Measurements from ENCODE around the gene SLC35E3. TPM values are rescaled to one million over a fixed set of nuclear protein-coding genes. Genes with fewer than 3 reads are reported as not detected.
"Not testable (repeated sequence)": the region's sequence is repeated elsewhere in the genome, so short reads cannot be mapped to it uniquely, and the experiment has no call there.

SLC35E3 gene
- total RNA-seq, 2 experiments from 2014 or later: 26.6 to 39.1 TPM

DNA sequence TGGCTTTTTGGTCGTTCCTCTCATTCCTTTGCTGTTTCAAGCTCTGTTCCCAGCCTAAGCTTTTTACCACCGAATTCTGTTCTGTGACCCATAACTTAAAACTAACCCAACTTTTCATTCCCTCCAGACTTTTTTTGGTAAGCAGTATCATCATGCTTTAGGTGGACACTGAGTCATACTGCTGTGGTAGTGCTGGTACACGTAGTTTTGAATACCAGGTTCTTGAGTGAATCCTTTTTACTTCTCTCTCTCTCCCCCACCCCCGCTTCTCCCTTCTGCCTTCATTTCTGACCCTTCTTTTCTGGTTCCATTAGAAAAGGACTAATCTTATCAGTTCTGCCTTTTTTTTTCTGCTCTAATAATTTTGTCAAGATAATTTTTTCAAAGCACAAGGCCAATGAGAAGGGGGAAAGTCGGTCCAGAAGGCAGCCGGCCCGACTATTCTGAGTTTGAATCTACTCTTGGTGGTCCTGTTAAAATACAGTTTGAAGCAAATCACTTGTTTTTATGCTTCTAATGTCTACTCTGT, 59.7 kb downstream of the SLC35E3 start:
- ChIA-PET CTCF (ENCODE audit: unreplicated experiment) (no interaction called here), POLR2A (interaction anchor here (0.6 to 1.0 kb wide), 3 partner anchors 13 to 77 kb away, joined by 3 read pairs; no protein-coding TSS in a partner anchor)
- Histone ChIP-seq H4K20me1 (ENCODE audit: insufficient read depth, low read length) (peaks cover 6% of the 10 kb centered on the region; the same call in 1 of the 2 replicates), H3K36me3 (ENCODE audit: insufficient read depth, low read length) (peaks cover 24% of the 10 kb centered on the region), H3K4me3 (ENCODE audit: low read depth, low read length, poor library complexity, severe bottlenecking) (no peak overlapping the region), H3K9me2 (ENCODE audit: insufficient read depth, low read length) (no peaks in the 10 kb centered on the region), H3K4me1 (ENCODE audit: insufficient read depth, low read length, poor library complexity, severe bottlenecking) (peaks cover 62% of the 10 kb centered on the region), H2AFZ (ENCODE audit: low read length) (peak overlapping the region; percentile 76; the same call in 1 of the 2 replicates), H3K79me2 (ENCODE audit: insufficient read depth, low read depth, low read length) (peaks cover 27% of the 10 kb centered on the region), H3K9me3 (ENCODE audit: low read length) (no peaks in the 10 kb centered on the region; the same call in 1 of the 2 replicates), H3K27ac (ENCODE audit: low read depth, low read length, poor library complexity, severe bottlenecking) (peak overlapping the region; percentile 100), H3K4me2 (ENCODE audit: low read length) (peak overlapping the region; percentile 71)
- no TSS peak for BruUV-seq (replicated peaks)
- intact Hi-C loops (cut with micrococcal nuclease; ENCODE audit: unreplicated experiment): loop anchor here (5.0 kb wide), 1 partner anchor 118 kb away; the partner anchor contains the start of gene NUP107
- TF ChIP-seq EZH2phosphoT487 (IDR thresholded peaks at IDR 0.05; ENCODE audit: borderline replicate concordance, low read depth, low read length): no peak
- no peak for DNase-seq (ENCODE audit: low spot score)

DNA sequence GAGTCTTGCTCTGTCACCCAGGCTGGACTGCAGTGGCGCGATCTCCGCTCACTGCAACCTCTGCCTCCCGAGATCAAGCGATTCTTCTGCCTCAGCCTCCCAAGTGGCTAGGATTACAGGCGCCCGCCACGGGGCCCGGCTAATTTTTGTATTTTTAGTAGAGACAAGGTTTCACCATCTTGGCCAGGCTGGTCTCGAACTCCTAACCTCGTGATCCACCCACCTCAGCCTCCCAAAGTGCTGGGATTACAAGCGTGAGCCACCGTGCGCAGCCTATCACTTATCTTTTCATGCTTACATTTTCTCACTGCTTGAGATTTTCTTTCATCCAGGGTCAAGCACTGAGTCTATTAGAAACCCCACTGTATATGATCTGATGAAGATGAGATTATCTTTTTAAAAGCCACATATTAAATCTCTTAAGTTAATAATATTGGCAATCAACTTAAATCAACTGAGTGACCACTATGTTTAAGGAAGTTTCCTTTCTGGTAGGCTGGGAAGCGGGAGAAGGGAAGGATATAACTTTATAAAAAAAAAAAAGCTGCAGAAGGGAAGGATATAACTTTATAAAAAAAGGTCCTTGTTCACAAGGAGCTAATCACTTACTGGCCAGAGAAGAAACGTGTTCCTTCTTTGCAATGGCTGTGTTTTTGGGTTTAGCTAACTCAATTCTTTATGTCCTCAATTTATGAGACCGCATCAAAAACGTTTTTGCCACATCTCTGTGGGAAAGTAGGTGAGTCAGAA, 60.7 kb downstream of the SLC35E3 start:
- Histone ChIP-seq H3K79me2 (ENCODE audit: insufficient read depth, low read depth, low read length) (peaks cover 37% of the 10 kb centered on the region), H3K4me1 (ENCODE audit: insufficient read depth, low read length, poor library complexity, severe bottlenecking) (peaks cover 70% of the 10 kb centered on the region), H3K4me2 (ENCODE audit: low read length) (peak overlapping the region; percentile 71), H3K4me3 (ENCODE audit: low read depth, low read length, poor library complexity, severe bottlenecking) (peak overlapping the region; percentile 99), H3K27ac (ENCODE audit: low read depth, low read length, poor library complexity, severe bottlenecking) (peak overlapping the region; percentile 100), H2AFZ (ENCODE audit: low read length) (peak overlapping the region; percentile 76; the same call in 1 of the 2 replicates), H3K9me2 (ENCODE audit: insufficient read depth, low read length) (no peaks in the 10 kb centered on the region), H4K20me1 (ENCODE audit: insufficient read depth, low read length) (peaks cover 6% of the 10 kb centered on the region; the same call in 1 of the 2 replicates), H3K9me3 (ENCODE audit: low read length) (no peaks in the 10 kb centered on the region; the same call in 1 of the 2 replicates), H3K36me3 (ENCODE audit: insufficient read depth, low read length) (peaks cover 35% of the 10 kb centered on the region)
- intact Hi-C loops (cut with micrococcal nuclease; ENCODE audit: unreplicated experiment): loop anchor here (1.0 to 5.0 kb wide), 3 partner anchors 34 to 119 kb away; partner anchors contain the start of genes NUP107 and SLC35E3
- ChIA-PET POLR2A (interaction anchor here (1.0 to 3.2 kb wide), 12 partner anchors 10 to 468 kb away, joined by 3 to 48 read pairs (median 7); partner anchors contain the start of gene SLC35E3), CTCF (ENCODE audit: unreplicated experiment) (interaction anchor here (1.3 kb wide), 1 partner anchor 35 kb away, joined by 6 read pairs; no protein-coding TSS in a partner anchor)
- TF ChIP-seq, protein P1, sequence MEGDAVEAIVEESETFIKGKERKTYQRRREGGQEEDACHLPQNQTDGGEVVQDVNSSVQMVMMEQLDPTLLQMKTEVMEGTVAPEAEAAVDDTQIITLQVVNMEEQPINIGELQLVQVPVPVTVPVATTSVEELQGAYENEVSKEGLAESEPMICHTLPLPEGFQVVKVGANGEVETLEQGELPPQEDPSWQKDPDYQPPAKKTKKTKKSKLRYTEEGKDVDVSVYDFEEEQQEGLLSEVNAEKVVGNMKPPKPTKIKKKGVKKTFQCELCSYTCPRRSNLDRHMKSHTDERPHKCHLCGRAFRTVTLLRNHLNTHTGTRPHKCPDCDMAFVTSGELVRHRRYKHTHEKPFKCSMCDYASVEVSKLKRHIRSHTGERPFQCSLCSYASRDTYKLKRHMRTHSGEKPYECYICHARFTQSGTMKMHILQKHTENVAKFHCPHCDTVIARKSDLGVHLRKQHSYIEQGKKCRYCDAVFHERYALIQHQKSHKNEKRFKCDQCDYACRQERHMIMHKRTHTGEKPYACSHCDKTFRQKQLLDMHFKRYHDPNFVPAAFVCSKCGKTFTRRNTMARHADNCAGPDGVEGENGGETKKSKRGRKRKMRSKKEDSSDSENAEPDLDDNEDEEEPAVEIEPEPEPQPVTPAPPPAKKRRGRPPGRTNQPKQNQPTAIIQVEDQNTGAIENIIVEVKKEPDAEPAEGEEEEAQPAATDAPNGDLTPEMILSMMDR (conservative IDR thresholded peaks at IDR 0.05; ENCODE audit: low read length): no peak
- TF ChIP-seq EZH2phosphoT487 (IDR thresholded peaks at IDR 0.05; ENCODE audit: borderline replicate concordance, low read depth, low read length): no peak
- peak; percentile 30 for DNase-seq (ENCODE audit: low spot score)
- no TSS peak for BruUV-seq (replicated peaks)

DNA sequence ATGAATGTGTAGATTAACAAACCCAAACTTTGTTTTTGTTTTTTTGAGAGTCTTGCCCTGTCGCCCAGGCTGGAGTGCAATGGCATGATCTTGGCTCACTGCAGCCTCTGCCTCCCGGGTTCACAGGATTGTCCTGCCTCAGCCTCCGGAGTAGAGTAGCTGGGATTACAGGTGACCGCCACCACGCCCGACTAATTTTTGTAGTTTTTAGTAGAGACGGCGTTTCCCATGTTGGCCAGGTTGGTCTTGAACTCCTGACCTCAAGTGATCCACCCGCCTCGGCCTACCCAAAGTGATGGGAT, 61.2 kb downstream of the SLC35E3 start:
- POLR2A ChIA-PET: interaction anchor here (0.9 to 3.2 kb wide), 14 partner anchors 10 to 468 kb away, joined by 3 to 48 read pairs (median 5); partner anchors contain the start of gene SLC35E3
- peak overlapping the region; percentile 100 for H3K27ac ChIP-seq (ENCODE audit: low read depth, low read length, poor library complexity, severe bottlenecking)
- not testable (repeated sequence) for BruUV-seq (replicated peaks); H3K9me3 ChIP-seq (ENCODE audit: low read length); DNase-seq (ENCODE audit: low spot score); H3K9me2 ChIP-seq (ENCODE audit: insufficient read depth, low read length); H4K20me1 ChIP-seq (ENCODE audit: insufficient read depth, low read length)
- H3K4me3 ChIP-seq (ENCODE audit: low read depth, low read length, poor library complexity, severe bottlenecking): peak overlapping the region; percentile 99
- H3K79me2 ChIP-seq (ENCODE audit: insufficient read depth, low read depth, low read length): peaks cover 42% of the 10 kb centered on the region
- peak overlapping the region; percentile 44; the same call in 1 of the 2 replicates for H2AFZ ChIP-seq (ENCODE audit: low read length)
- CTCF ChIA-PET (ENCODE audit: unreplicated experiment): interaction anchor here (0.5 to 1.3 kb wide), 3 partner anchors 27 to 36 kb away, joined by 3 to 7 read pairs (median 6); no protein-coding TSS in a partner anchor
- intact Hi-C loops (cut with micrococcal nuclease; ENCODE audit: unreplicated experiment): loop anchor here (1.0 to 5.0 kb wide), 3 partner anchors 35 to 120 kb away; partner anchors contain the start of genes NUP107 and SLC35E3
- H3K4me2 ChIP-seq (ENCODE audit: low read length): peak overlapping the region; percentile 71
- H3K4me1 ChIP-seq (ENCODE audit: insufficient read depth, low read length, poor library complexity, severe bottlenecking): peaks cover 70% of the 10 kb centered on the region
- H3K36me3 ChIP-seq (ENCODE audit: insufficient read depth, low read length): peaks cover 40% of the 10 kb centered on the region
